ENCODE results near the gene SNED1.

DNA sequence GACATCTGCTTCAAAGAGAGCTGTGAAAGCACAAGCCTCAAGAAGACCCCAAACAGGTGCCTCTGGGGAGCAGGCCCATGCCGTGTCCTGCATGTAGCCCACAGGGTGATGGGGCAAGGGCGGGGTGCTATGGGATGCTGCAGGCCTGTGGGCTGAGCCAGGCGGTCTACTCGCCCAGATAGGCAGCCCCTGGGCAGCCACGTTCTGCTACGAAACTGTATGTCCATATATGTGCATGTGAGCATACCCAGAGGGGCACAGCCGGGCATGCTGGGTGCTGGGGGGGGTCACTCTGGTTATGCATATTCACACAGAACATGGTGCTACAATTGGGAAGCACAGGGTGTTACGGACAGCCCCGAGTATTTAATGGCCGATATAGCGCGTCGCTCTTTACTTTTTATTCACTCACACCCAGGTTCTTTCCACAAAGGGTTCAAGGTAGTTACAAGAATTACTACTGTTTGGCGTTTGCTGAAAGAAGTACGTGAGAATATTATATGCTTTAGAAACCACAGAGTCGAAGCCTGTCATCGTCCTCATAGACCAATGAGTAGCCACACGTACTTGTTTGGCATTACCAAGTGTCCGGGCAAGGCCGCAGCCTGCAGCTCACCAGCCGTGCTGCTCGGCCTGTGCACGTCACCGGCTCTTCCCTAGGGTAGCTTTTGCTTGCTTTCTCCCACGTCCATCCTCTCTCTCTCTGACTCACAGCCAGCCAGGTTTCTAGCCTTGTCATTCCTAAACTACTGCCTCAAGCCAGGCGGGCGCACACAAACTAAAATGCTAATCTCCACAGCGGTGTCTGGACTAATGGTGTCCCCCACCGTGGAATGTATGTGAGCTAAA lies 89.2 kb downstream of the SNED1 start:
- TF ChIP-seq, protein P1, sequence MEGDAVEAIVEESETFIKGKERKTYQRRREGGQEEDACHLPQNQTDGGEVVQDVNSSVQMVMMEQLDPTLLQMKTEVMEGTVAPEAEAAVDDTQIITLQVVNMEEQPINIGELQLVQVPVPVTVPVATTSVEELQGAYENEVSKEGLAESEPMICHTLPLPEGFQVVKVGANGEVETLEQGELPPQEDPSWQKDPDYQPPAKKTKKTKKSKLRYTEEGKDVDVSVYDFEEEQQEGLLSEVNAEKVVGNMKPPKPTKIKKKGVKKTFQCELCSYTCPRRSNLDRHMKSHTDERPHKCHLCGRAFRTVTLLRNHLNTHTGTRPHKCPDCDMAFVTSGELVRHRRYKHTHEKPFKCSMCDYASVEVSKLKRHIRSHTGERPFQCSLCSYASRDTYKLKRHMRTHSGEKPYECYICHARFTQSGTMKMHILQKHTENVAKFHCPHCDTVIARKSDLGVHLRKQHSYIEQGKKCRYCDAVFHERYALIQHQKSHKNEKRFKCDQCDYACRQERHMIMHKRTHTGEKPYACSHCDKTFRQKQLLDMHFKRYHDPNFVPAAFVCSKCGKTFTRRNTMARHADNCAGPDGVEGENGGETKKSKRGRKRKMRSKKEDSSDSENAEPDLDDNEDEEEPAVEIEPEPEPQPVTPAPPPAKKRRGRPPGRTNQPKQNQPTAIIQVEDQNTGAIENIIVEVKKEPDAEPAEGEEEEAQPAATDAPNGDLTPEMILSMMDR (IDR thresholded peaks at IDR 0.05): no peak
- no peak for TF ChIP-seq POLR2A (IDR thresholded peaks at IDR 0.05)
- no peak for TF ChIP-seq POLR2AphosphoS5 (IDR thresholded peaks at IDR 0.05)

Measured in suprapubic skin (tissue), 4 donors.